MCF 10A (cell line): ENCODE data around the gene TCAIM. TPM values are rescaled to one million over a fixed set of nuclear protein-coding genes. Genes with fewer than 3 reads are reported as not detected.

ENCODE experiments used
- BruUV-seq: library from RNA; stranded (reverse); fragments of 400-500 nt; replicated peaks from 2 replicates; lab custom pipeline; 2021; lab: Mats Ljungman, UMichigan
- CTCF ChIA-PET: fragments of 300-600 bp; sonication (Branson Sonifier 250); formaldehyde crosslinking; extraction: SDS; loops from one replicate; lab custom pipeline; 2021; ENCODE audit warnings: antibody characterized with exemption, inconsistent platforms; lab: Yijun Ruan, JAX
- POLR2A ChIA-PET: fragments of 300-600, 350-650 bp; sonication (Branson Sonifier 250); formaldehyde crosslinking; extraction: SDS; loops from one replicate; lab custom pipeline; 2020; ENCODE audit warnings: antibody characterized with exemption, inconsistent platforms; lab: Yijun Ruan, JAX
- DNase-seq: peaks from one replicate; pipeline ENCODE4 v3.0.0-alpha.2; 2018; ENCODE audit not compliant: unreplicated experiment
- H3K27ac Mint-ChIP-seq: one replicate; pipeline ENCODE4 v1.8.0; 2022; ENCODE audit warnings: mild to moderate bottlenecking, low read depth, mixed read lengths; ENCODE audit not compliant: unreplicated experiment
- H3K27me3 Mint-ChIP-seq: one replicate; pipeline ENCODE4 v1.8.0; 2022; ENCODE audit warnings: mixed read lengths; ENCODE audit not compliant: insufficient read depth, unreplicated experiment
- H3K36me3 Mint-ChIP-seq: one replicate; pipeline ENCODE4 v1.8.0; 2022; ENCODE audit warnings: mild to moderate bottlenecking, moderate library complexity, mixed read lengths; ENCODE audit not compliant: insufficient read depth, unreplicated experiment
- H3K4me1 Mint-ChIP-seq: one replicate; pipeline ENCODE4 v1.8.0; 2022; ENCODE audit warnings: mixed read lengths; ENCODE audit not compliant: insufficient read depth, unreplicated experiment
- H3K4me3 Mint-ChIP-seq: one replicate; pipeline ENCODE4 v1.8.0; 2022; ENCODE audit warnings: mild to moderate bottlenecking, moderate library complexity, mixed read lengths; ENCODE audit not compliant: unreplicated experiment
- H3K9me3 Mint-ChIP-seq: one replicate; pipeline ENCODE4 v1.8.0; 2022; ENCODE audit warnings: mixed read lengths; ENCODE audit not compliant: unreplicated experiment
- intact Hi-C: fragments of 100-400 bp; cut with micrococcal nuclease; formaldehyde crosslinking; loops from 2 replicates; pipeline ENCODE4 v1.14.1; 2022
- total RNA-seq: library from RNA; stranded (reverse); gene quantifications from 2 replicates; pipeline ENCODE4 v1.2.3, GENCODE V29; 2022
- TF ChIP-seq, protein P1 (sequence below): fragments of 200-600 bp; IDR thresholded peaks from one replicate; pipeline ENCODE4 v1.8.0; 2022; ENCODE audit warnings: antibody characterized with exemption, mild to moderate bottlenecking; ENCODE audit not compliant: unreplicated experiment

Gene TCAIM
- total RNA-seq, 1 experiment from 2014 or later, result 26.6 TPM

DNA sequence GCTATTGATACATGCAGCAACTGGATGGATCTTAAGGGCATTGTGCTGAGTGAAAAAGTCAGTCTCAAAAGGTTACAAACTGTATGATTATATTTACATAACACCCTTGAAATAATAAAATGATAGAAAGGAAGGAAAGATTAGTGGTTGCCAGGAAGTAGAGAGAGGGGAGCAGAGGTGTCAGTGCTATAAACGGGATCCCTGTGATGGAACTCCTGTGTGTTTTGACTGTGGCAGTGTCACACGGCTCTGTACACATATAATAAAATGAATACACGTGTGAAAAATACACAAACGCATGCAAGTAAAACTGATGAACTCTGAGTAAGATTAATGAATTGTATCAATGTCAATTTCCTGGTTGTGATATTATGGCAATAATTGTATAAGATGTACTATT is 60.3 kb downstream of the TCAIM start:
- Mint-ChIP-seq H3K9me3 (no peaks in the 10 kb centered on the region), H3K4me1 (no peaks in the 10 kb centered on the region), H3K4me3 (no peak overlapping the region), H3K27me3 (no peaks in the 10 kb centered on the region), H3K36me3 (peaks cover 23% of the 10 kb centered on the region), H3K27ac (no peak overlapping the region)
- DNase-seq, result no peak
- POLR2A ChIA-PET, result no interaction called here
- CTCF ChIA-PET, result no interaction called here
- intact Hi-C loops, result no loop called here
- BruUV-seq, result no TSS peak
- TF ChIP-seq, protein P1, sequence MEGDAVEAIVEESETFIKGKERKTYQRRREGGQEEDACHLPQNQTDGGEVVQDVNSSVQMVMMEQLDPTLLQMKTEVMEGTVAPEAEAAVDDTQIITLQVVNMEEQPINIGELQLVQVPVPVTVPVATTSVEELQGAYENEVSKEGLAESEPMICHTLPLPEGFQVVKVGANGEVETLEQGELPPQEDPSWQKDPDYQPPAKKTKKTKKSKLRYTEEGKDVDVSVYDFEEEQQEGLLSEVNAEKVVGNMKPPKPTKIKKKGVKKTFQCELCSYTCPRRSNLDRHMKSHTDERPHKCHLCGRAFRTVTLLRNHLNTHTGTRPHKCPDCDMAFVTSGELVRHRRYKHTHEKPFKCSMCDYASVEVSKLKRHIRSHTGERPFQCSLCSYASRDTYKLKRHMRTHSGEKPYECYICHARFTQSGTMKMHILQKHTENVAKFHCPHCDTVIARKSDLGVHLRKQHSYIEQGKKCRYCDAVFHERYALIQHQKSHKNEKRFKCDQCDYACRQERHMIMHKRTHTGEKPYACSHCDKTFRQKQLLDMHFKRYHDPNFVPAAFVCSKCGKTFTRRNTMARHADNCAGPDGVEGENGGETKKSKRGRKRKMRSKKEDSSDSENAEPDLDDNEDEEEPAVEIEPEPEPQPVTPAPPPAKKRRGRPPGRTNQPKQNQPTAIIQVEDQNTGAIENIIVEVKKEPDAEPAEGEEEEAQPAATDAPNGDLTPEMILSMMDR, result no peak

DNA sequence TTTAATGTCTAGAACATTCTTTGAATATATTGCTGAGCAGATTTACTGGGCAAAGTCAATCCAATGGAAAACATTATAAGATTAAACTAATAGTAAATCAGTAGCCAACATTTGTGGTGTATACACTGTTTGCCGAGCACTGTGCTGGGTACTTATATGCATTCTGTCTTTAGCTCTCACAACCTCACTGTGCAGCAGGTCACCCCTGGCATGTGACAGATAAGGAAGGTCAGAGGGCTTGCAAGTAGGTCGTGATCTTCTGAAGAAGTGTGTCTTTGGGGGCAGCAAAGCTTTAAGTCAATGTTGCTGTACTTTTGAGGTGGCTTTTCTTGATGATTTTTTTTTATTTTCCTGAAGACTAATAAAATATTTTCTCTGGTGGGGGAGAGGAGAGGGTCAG is 62.2 kb downstream of the TCAIM start:
- TF ChIP-seq, protein P1, result no peak
- BruUV-seq, result no TSS peak
- Mint-ChIP-seq H3K4me1 (no peaks in the 10 kb centered on the region), H3K27ac (no peak overlapping the region), H3K4me3 (no peak overlapping the region), H3K36me3 (peaks cover 11% of the 10 kb centered on the region), H3K27me3 (no peaks in the 10 kb centered on the region), H3K9me3 (no peaks in the 10 kb centered on the region)
- CTCF ChIA-PET, result interaction anchor here (1.0 kb wide), 1 partner anchor 78 kb away, joined by 3 read pairs; no protein-coding TSS in a partner anchor
- intact Hi-C loops, result no loop called here
- DNase-seq, result no peak
- POLR2A ChIA-PET, result no interaction called here

DNA sequence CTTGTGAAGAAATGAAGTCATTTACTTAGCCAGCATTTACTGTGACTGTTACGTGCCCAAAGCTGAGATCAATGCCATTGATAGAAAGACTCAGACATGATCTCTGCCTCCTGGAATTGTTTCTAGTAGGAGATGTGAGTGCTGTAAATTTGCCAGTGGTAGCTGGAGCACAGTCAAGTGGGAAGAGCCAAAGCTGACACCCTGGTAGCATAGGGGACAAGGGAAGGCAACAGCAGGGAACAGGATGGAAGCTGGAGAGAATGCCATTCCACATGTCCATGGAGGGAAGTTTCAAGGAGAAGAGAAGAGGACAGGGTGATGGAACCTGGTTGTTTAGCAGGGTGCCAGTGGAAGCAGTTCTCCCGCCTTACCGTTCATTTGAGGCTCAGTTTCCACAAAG is 64.0 kb downstream of the TCAIM start:
- CTCF ChIA-PET, result no interaction called here

DNA sequence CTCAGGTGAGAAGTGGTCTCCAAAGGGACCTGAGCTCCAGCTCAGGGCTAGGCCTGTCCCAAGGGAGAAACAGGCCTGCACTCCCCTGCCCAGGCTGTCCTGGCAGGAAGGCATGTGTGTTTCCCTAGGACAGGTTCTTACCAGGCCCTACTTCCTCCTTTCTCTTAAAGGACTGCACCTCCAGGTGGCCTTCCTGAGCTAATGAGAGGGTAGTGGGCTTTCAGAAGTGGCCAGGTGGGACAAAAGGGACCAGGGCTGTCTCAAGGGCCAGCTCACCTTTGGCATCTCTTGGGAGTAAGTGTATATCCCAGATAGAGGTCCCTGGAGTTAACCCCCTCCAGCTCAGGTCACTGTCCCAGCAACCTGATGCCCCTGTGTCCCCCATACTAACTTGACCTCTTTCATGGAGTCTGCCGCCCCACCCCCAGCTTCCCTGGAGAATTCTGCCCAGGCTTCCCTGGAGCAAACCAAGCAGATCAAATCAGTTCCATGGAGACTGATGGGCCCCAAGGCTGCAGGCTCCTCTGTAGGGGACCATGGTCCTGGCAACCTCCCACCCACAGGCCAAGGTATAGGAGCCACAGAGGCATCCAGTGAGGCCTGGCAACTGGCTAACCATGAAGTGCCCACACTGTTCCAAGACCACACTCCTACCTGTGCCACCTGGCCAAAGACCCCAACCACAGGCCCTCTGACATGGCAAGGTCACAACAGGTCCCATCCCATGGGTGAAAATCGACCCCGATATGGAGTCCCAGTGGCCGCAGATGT is 71.3 kb downstream of the TCAIM start:
- no TSS peak for BruUV-seq
- no peak overlapping the region for H3K27ac Mint-ChIP-seq
- H3K27me3 Mint-ChIP-seq, result no peaks in the 10 kb centered on the region
- TF ChIP-seq, protein P1, result no peak
- H3K36me3 Mint-ChIP-seq, result peaks cover 4% of the 10 kb centered on the region
- ChIA-PET POLR2A (no interaction called here), CTCF (interaction anchor here (0.5 kb wide), 1 partner anchor 1688 kb away, joined by 3 read pairs; no protein-coding TSS in a partner anchor)
- no peaks in the 10 kb centered on the region for H3K4me1 Mint-ChIP-seq
- no peak for DNase-seq
- no peaks in the 10 kb centered on the region for H3K9me3 Mint-ChIP-seq
- intact Hi-C loops, result no loop called here
- H3K4me3 Mint-ChIP-seq, result no peak overlapping the region

More for the DNA sequence above, 64.0 kb downstream of the TCAIM start:
- Mint-ChIP-seq H3K27me3 (no peaks in the 10 kb centered on the region), H3K4me1 (no peaks in the 10 kb centered on the region), H3K4me3 (no peak overlapping the region), H3K9me3 (no peaks in the 10 kb centered on the region), H3K27ac (no peak overlapping the region), H3K36me3 (peaks cover 8% of the 10 kb centered on the region)
- TF ChIP-seq, protein P1, result no peak
- intact Hi-C loops, result no loop called here
- POLR2A ChIA-PET, result no interaction called here
- DNase-seq, result no peak
- no TSS peak for BruUV-seq
